Upper lobe of left lung (tissue), 6 donors: ENCODE data around the gene TRAK2. TPM values are rescaled to one million over a fixed set of nuclear protein-coding genes. Genes with fewer than 3 reads are reported as not detected.

Source experiments
- ATAC-seq, 2 donors: fragments of 200-7000 bp; cut with Tn5 transposase; one replicate each; pipeline ENCODE4 v1.9.1; 2022; ENCODE audit warnings: mild to moderate bottlenecking in 2 of 2, moderate library complexity in 2 of 2; ENCODE audit not compliant: low FRiP score in 2 of 2
- DNase-seq, 2 donors: peaks; one replicate each; pipeline ENCODE4 v3.0.0-alpha.2; 2019 to 2020
- H3K27ac ChIP-seq, 4 donors: fragments of 200-600 bp; sonication (generic); one replicate each; pipeline ENCODE4 v1.5.1; 2016 to 2019
- H3K27me3 ChIP-seq, 4 donors: fragments of 200-600 bp; sonication (generic); one replicate each; pipeline ENCODE4 v1.5.1; 2017 to 2019
- H3K36me3 ChIP-seq, 4 donors: fragments of 200-600 bp; sonication (generic); one replicate each; pipeline ENCODE4 v1.5.1; 2016 to 2019
- H3K4me1 ChIP-seq, 4 donors: fragments of 200-600 bp; sonication (generic); one replicate each; pipeline ENCODE4 v1.5.1; 2018 to 2019
- H3K4me3 ChIP-seq, 4 donors: fragments of 200-600 bp; sonication (generic); one replicate each; pipeline ENCODE4 v1.5.1; 2017 to 2019; ENCODE audit warnings: mild to moderate bottlenecking in 2 of 4, moderate library complexity in 1 of 4
- H3K9me3 ChIP-seq, 4 donors: fragments of 200-600 bp; sonication (generic); one replicate each; pipeline ENCODE4 v1.5.1; 2018 to 2019
- CTCF ChIP-seq, 6 experiments: fragments of 450-650 bp in 4 of 6; fragments of 200-600 bp in 2 of 6; sonication (generic) in 2 of 6; IDR thresholded peaks; one replicate each; pipeline ENCODE4 v1.5.1; 2016 to 2019; ENCODE audit warnings: antibody characterized with exemption in 6 of 6
- EP300 ChIP-seq, 4 donors: sonication (generic); formaldehyde crosslinking; IDR thresholded peaks; one replicate each; pipeline ENCODE4 v1.5.1; 2017; ENCODE audit warnings: antibody characterized with exemption in 4 of 4, control low read depth in 2 of 4
- POLR2A ChIP-seq, 4 donors: fragments of 450-650 bp; IDR thresholded peaks; one replicate each; pipeline ENCODE4 v1.5.1; 2016 to 2017; ENCODE audit warnings: antibody characterized with exemption in 4 of 4, mild to moderate bottlenecking in 2 of 4
- POLR2AphosphoS5 ChIP-seq, 2 donors: sonication (generic); formaldehyde crosslinking; IDR thresholded peaks; one replicate each; pipeline ENCODE4 v1.5.1; 2017; ENCODE audit warnings: antibody characterized with exemption in 2 of 2
- WGBS, 2 donors: methylation state at CpG; one replicate each; pipeline ENCODE4 v1.1.5; 2017 to 2018; 5-methylcytosine and 5-hydroxymethylcytosine counted together
- total RNA-seq, 6 donors: library from RNA; depleted of rRNA in 4 of 6; stranded (reverse); fragments of >200 nt in 4 of 6; gene quantifications; one replicate each; pipeline versions ENCODE4 v1.1.0 to v1.2.1, GENCODE V29; 2016 to 2021
- donor health status: DM: no; HTN: no; CAD: no; lungs with moderate emphysema.
- donor health status: DM: no; HTN: yes; CAD: no; lungs with severe emphysema.

Gene TRAK2
- total RNA-seq, 6 donors from 2014 or later: 23.5 to 58.7 (median 47.0) TPM

- no peaks in the 10 kb centered on the region for H3K4me1 ChIP-seq
- peak overlapping the region in 2 of 4 donors; percentile 12 to 18 for H3K27ac ChIP-seq
- WGBS, 2 donors: 95 to 96% methylated on average over 2 of the region's 2 CpGs
- H3K27me3 ChIP-seq: no peaks in the 10 kb centered on the region
- no peak for DNase-seq
- H3K4me3 ChIP-seq: no peak overlapping the region
- ATAC-seq: peak in 1 of 2 donors; percentile 34
- H3K36me3 ChIP-seq: peaks cover 3 to 58% (median 9%) of the 10 kb centered on the region in 4 donors
- no peak for TF ChIP-seq CTCF (IDR thresholded peaks at IDR 0.05)
- no peak for TF ChIP-seq EP300 (IDR thresholded peaks at IDR 0.05)
- TF ChIP-seq POLR2A (IDR thresholded peaks at IDR 0.05): no peak
- TF ChIP-seq POLR2AphosphoS5 (IDR thresholded peaks at IDR 0.05): no peak
- no peaks in the 10 kb centered on the region for H3K9me3 ChIP-seq
These were observed 14.3 kb upstream of the TRAK2 start for GRCh38 chr2:201465524-201465971.

GRCh38 chr2:201464547-201464946 lies 13.3 kb upstream of the TRAK2 start:
- no peak overlapping the region for H3K27ac ChIP-seq
- WGBS, 2 donors: 100% methylated on average over 1 of the region's 1 CpG; no CpG with 5 or more reads in 1 of the 2 donors
- H3K4me1 ChIP-seq: no peaks in the 10 kb centered on the region
- peaks cover 0 to 55% (median 10%) of the 10 kb centered on the region in 4 donors for H3K36me3 ChIP-seq
- ATAC-seq: no peak
- H3K27me3 ChIP-seq: no peaks in the 10 kb centered on the region
- no peaks in the 10 kb centered on the region for H3K9me3 ChIP-seq
- no peak for DNase-seq
- no peak for TF ChIP-seq POLR2A (IDR thresholded peaks at IDR 0.05)
- TF ChIP-seq EP300 (IDR thresholded peaks at IDR 0.05): no peak
- TF ChIP-seq POLR2AphosphoS5 (IDR thresholded peaks at IDR 0.05): no peak
- no peak for TF ChIP-seq CTCF (IDR thresholded peaks at IDR 0.05)
- no peak overlapping the region for H3K4me3 ChIP-seq

GRCh38 chr2:201460532-201460931 lies 9.3 kb upstream of the TRAK2 start:
- no peak for DNase-seq
- Histone ChIP-seq H3K27me3 (no peaks in the 10 kb centered on the region), H3K9me3 (no peaks in the 10 kb centered on the region), H3K4me3 (no peak overlapping the region), H3K36me3 (peaks cover 0 to 51% (median 13%) of the 10 kb centered on the region in 4 donors), H3K27ac (no peak overlapping the region), H3K4me1 (no peaks in the 10 kb centered on the region)
- TF ChIP-seq CTCF (IDR thresholded peaks at IDR 0.05): no peak
- TF ChIP-seq EP300 (IDR thresholded peaks at IDR 0.05): no peak
- no peak for TF ChIP-seq POLR2A (IDR thresholded peaks at IDR 0.05)
- no peak for TF ChIP-seq POLR2AphosphoS5 (IDR thresholded peaks at IDR 0.05)
- 100% methylated on average over 1 of the region's 1 CpG for WGBS, 2 donors
- no peak for ATAC-seq

- H3K4me1 ChIP-seq: no peaks in the 10 kb centered on the region
- H3K9me3 ChIP-seq: no peaks in the 10 kb centered on the region
- ATAC-seq (no peak), DNase-seq (no peak)
- no peaks in the 10 kb centered on the region for H3K27me3 ChIP-seq
- TF ChIP-seq POLR2AphosphoS5 (IDR thresholded peaks at IDR 0.05) (no peak), EP300 (IDR thresholded peaks at IDR 0.05) (no peak), POLR2A (IDR thresholded peaks at IDR 0.05) (no peak), CTCF (IDR thresholded peaks at IDR 0.05) (no peak)
- H3K27ac ChIP-seq: no peak overlapping the region
- no peak overlapping the region for H3K4me3 ChIP-seq
- peaks cover 0 to 34% (median 7%) of the 10 kb centered on the region in 4 donors for H3K36me3 ChIP-seq
These were observed 7.1 kb upstream of the TRAK2 start for GRCh38 chr2:201458381-201458780.

GRCh38 chr2:201452922-201453643 lies 1.8 kb upstream of the TRAK2 start:
- no peak for DNase-seq
- Histone ChIP-seq H3K4me1 (peaks cover 20 to 30% (median 25%) of the 10 kb centered on the region in 4 donors), H3K9me3 (no peaks in the 10 kb centered on the region), H3K27me3 (no peaks in the 10 kb centered on the region), H3K4me3 (peak overlapping the region in 2 of 4 donors; percentile 81 to 86), H3K36me3 (peaks cover 0 to 4% (median 0%) of the 10 kb centered on the region in 4 donors), H3K27ac (no peak overlapping the region)
- ATAC-seq: no peak
- 81 to 83% methylated on average over 6 of the region's 6 CpGs for WGBS, 2 donors
- TF ChIP-seq POLR2AphosphoS5 (IDR thresholded peaks at IDR 0.05) (no peak), POLR2A (IDR thresholded peaks at IDR 0.05) (no peak), EP300 (IDR thresholded peaks at IDR 0.05) (no peak), CTCF (IDR thresholded peaks at IDR 0.05) (no peak)
